ENCODE data around the gene ZNF853. TPM values are rescaled to one million over a fixed set of nuclear protein-coding genes. Genes with fewer than 3 reads are reported as not detected.
"Not testable (repeated sequence)": the region's sequence is repeated elsewhere in the genome, so short reads cannot be mapped to it uniquely, and the experiment has no call there.

The ZNF853 gene
- total RNA-seq, 1 experiment from 2014 or later, result 1.0 TPM

DNA sequence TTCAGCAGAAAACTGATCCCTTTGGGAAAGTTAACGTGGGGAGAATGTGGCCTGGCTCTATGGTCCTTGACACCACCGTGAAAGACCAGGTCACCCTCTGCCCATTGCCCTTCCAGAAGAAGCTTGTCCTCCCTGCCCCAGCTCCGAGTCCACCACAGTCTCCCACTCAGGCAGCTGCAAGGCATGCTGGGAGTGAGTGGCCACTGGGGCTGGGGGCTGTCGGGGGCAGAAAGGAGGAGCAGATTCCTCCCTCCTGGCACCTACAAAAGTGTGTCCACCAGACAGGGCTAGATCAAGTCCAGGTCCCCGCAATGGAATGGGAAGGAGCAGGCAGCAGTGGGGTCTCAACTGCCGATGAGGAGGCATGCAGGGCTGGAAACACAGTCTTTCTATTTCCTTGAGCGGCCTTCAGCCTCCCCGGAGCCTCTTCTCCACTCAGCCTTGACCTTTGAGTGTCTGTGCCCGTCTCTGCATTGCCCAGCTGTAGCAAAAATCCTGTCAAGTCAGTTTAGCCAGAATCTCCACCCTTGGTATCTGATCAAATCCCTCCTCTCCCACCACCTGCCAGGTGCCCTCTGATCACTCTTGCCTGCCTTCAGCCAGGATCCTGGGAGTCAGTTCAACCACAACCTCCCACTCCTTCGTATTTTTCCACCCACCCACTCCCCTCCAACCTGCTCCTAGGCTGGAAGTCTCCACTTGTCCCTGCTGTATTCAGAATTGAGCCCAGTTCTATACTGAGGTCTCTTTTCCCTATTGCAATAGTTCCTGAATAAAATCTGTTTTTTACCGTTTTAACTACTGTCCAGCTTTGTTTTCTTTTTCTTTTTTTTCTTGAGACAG, 14.8 kb downstream of the ZNF853 start:
- Histone ChIP-seq H3K9me2 (replicated peaks; ENCODE audit: low read length) (no peaks in the 10 kb centered on the region), H3K9me3 (ENCODE audit: low read length) (no peaks in the 10 kb centered on the region), H4K20me1 (ENCODE audit: low read length) (no peaks in the 10 kb centered on the region), H3K36me3 (ENCODE audit: low read depth, low read length) (no peaks in the 10 kb centered on the region), H3K27me3 (ENCODE audit: low read length) (no peaks in the 10 kb centered on the region), H3K9ac (ENCODE audit: low read length) (no peak overlapping the region), H3K4me1 (ENCODE audit: insufficient read depth, low read length) (0 out of 2 replicates have a peak, but pooled peaks cover 2% of the 10 kb centered on the region), H3F3A (ENCODE audit: low read length, unreplicated experiment) (no peaks in the 10 kb centered on the region), H3K79me2 (ENCODE audit: low read length) (no peaks in the 10 kb centered on the region), H3K4me2 (ENCODE audit: low read length) (no peak overlapping the region), H3K4me3 (ENCODE audit: low read length) (no peak overlapping the region), H3K27ac (ENCODE audit: low read length) (no peak overlapping the region), H2AFZ (ENCODE audit: low read length) (no peak overlapping the region)
- ATAC-seq, result no peak; the same call in 1 of the 2 replicates
- DNase-seq, result peak; percentile 4
- intact Hi-C loops (cut with micrococcal nuclease), result no loop called here
- CTCF ChIA-PET, result no interaction called here
- no TSS peak for BruUV-seq (replicated peaks)
- POLR2A ChIA-PET (ENCODE audit: unreplicated experiment), result no interaction called here
- TF ChIP-seq, protein P1, sequence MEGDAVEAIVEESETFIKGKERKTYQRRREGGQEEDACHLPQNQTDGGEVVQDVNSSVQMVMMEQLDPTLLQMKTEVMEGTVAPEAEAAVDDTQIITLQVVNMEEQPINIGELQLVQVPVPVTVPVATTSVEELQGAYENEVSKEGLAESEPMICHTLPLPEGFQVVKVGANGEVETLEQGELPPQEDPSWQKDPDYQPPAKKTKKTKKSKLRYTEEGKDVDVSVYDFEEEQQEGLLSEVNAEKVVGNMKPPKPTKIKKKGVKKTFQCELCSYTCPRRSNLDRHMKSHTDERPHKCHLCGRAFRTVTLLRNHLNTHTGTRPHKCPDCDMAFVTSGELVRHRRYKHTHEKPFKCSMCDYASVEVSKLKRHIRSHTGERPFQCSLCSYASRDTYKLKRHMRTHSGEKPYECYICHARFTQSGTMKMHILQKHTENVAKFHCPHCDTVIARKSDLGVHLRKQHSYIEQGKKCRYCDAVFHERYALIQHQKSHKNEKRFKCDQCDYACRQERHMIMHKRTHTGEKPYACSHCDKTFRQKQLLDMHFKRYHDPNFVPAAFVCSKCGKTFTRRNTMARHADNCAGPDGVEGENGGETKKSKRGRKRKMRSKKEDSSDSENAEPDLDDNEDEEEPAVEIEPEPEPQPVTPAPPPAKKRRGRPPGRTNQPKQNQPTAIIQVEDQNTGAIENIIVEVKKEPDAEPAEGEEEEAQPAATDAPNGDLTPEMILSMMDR (conservative IDR thresholded peaks at IDR 0.05; ENCODE audit: low read depth, low read length), result no peak
- TF ChIP-seq EZH2phosphoT487 (IDR thresholded peaks at IDR 0.05; ENCODE audit: borderline replicate concordance, low read length) (no peak), EZH2 (IDR thresholded peaks at IDR 0.05; ENCODE audit: low read length, unreplicated experiment) (no peak)

DNA sequence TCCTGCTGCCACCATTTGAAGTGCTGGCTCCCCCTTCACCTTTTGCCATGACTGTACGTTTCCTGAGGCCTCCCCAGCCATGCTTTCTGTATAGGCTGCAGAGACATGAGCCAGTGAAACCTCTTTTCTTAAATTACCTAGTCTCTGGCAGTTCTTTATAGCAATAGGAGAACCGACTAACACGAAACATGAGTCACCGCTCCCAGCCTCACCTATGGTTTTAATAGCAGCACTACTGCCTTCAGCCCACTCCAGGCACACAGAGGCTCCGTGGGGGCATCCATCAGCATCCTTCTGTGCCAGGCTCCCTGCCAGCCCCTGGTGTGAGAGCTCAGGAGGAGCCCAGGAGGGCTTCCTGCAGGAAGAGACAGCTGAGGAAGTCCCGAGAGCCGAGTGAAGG, 16.2 kb downstream of the ZNF853 start:
- Histone ChIP-seq H3K36me3 (ENCODE audit: low read depth, low read length) (no peaks in the 10 kb centered on the region), H3K4me2 (ENCODE audit: low read length) (no peak overlapping the region), H4K20me1 (ENCODE audit: low read length) (no peaks in the 10 kb centered on the region), H2AFZ (ENCODE audit: low read length) (no peak overlapping the region), H3K9me2 (replicated peaks; ENCODE audit: low read length) (no peaks in the 10 kb centered on the region), H3F3A (ENCODE audit: low read length, unreplicated experiment) (no peaks in the 10 kb centered on the region), H3K4me3 (ENCODE audit: low read length) (no peak overlapping the region), H3K9me3 (ENCODE audit: low read length) (no peaks in the 10 kb centered on the region), H3K27ac (ENCODE audit: low read length) (no peak overlapping the region), H3K79me2 (ENCODE audit: low read length) (no peaks in the 10 kb centered on the region), H3K4me1 (ENCODE audit: insufficient read depth, low read length) (0 out of 2 replicates have a peak, but pooled peaks cover 6% of the 10 kb centered on the region), H3K9ac (ENCODE audit: low read length) (no peak overlapping the region), H3K27me3 (ENCODE audit: low read length) (no peaks in the 10 kb centered on the region)
- ChIA-PET CTCF (no interaction called here), POLR2A (ENCODE audit: unreplicated experiment) (no interaction called here)
- TF ChIP-seq, protein P1 (conservative IDR thresholded peaks at IDR 0.05; ENCODE audit: low read depth, low read length), result no peak
- TF ChIP-seq EZH2 (IDR thresholded peaks at IDR 0.05; ENCODE audit: low read length, unreplicated experiment) (no peak), EZH2phosphoT487 (IDR thresholded peaks at IDR 0.05; ENCODE audit: borderline replicate concordance, low read length) (no peak)
- DNase-seq (peak; percentile 37), ATAC-seq (peak; percentile 77)
- intact Hi-C loops (cut with micrococcal nuclease), result no loop called here
- BruUV-seq (replicated peaks), result no TSS peak

DNA sequence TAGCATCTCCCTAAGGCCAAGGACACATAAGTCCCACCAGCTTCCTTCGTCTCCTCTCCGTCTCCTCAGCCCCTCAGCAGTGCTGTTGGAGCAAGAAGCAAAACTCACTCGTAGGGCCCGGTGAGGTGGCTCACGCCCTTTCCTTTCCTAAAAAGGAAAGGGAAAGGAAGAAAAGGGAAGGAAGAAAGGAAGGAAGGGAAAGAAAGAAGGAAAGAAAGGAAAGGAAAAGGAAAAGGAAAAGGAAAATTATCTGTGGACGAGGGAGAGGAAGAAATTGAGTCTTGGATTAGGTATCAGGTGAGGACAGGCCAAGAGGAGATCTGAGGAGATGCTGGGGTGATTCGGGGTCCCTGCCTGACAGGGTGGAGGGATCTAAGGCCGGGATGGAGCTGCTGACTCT, 18.6 kb downstream of the ZNF853 start:
- H3K4me1 ChIP-seq (ENCODE audit: insufficient read depth, low read length), result peaks cover 15% of the 10 kb centered on the region; the same call in 1 of the 2 replicates
- ChIA-PET CTCF (no interaction called here), POLR2A (ENCODE audit: unreplicated experiment) (no interaction called here)
- H2AFZ ChIP-seq (ENCODE audit: low read length), result no peak overlapping the region
- H3K4me3 ChIP-seq (ENCODE audit: low read length), result no peak overlapping the region
- no peak for ATAC-seq
- no peak overlapping the region for H3K27ac ChIP-seq (ENCODE audit: low read length)
- no peaks in the 10 kb centered on the region for H3F3A ChIP-seq (ENCODE audit: low read length, unreplicated experiment)
- no peaks in the 10 kb centered on the region for H3K27me3 ChIP-seq (ENCODE audit: low read length)
- H3K9me2 ChIP-seq (replicated peaks; ENCODE audit: low read length), result no peaks in the 10 kb centered on the region
- no peak overlapping the region for H3K9ac ChIP-seq (ENCODE audit: low read length)
- H3K36me3 ChIP-seq (ENCODE audit: low read depth, low read length), result peaks cover under 1% of the 10 kb centered on the region; the same call in 1 of the 2 replicates
- intact Hi-C loops (cut with micrococcal nuclease), result no loop called here
- peaks cover 19% of the 10 kb centered on the region for H3K79me2 ChIP-seq (ENCODE audit: low read length)
- no peak overlapping the region for H3K4me2 ChIP-seq (ENCODE audit: low read length)
- no peak for TF ChIP-seq EZH2 (IDR thresholded peaks at IDR 0.05; ENCODE audit: low read length, unreplicated experiment)
- TF ChIP-seq, protein P1 (conservative IDR thresholded peaks at IDR 0.05; ENCODE audit: low read depth, low read length), result no peak
- no peak for TF ChIP-seq EZH2phosphoT487 (IDR thresholded peaks at IDR 0.05; ENCODE audit: borderline replicate concordance, low read length)
- no peak for DNase-seq
- no peaks in the 10 kb centered on the region for H3K9me3 ChIP-seq (ENCODE audit: low read length)
- no TSS peak for BruUV-seq (replicated peaks)
- no peaks in the 10 kb centered on the region for H4K20me1 ChIP-seq (ENCODE audit: low read length)

DNA sequence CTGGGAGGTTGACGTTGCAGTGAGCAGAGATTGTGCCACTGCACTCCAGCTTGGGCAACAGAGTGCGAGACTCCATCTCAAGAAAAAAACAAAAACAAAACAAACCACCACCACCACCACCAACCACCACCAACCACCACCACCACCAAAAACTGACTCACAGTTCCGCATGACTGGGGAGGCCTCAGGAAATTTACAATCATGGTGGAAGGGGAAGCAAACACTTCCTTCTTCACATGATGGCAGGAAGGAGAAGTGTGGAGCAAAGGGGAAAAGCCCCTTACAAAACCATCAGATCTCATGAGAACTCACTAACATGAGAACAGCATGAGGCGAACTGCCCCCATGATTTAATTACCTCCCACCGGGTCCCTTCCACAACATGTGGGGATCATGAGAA, 19.6 kb downstream of the ZNF853 start:
- POLR2A ChIA-PET (ENCODE audit: unreplicated experiment); H3K4me2 ChIP-seq (ENCODE audit: low read length); BruUV-seq (replicated peaks); H3K36me3 ChIP-seq (ENCODE audit: low read depth, low read length); ATAC-seq; H3K9me3 ChIP-seq (ENCODE audit: low read length); intact Hi-C loops (cut with micrococcal nuclease); H3K9ac ChIP-seq (ENCODE audit: low read length); H3K9me2 ChIP-seq (replicated peaks; ENCODE audit: low read length); H2AFZ ChIP-seq (ENCODE audit: low read length); H3K27ac ChIP-seq (ENCODE audit: low read length); H4K20me1 ChIP-seq (ENCODE audit: low read length); CTCF ChIA-PET; H3K27me3 ChIP-seq (ENCODE audit: low read length); H3K4me3 ChIP-seq (ENCODE audit: low read length); H3F3A ChIP-seq (ENCODE audit: low read length, unreplicated experiment); DNase-seq: not testable (repeated sequence)
- Histone ChIP-seq H3K79me2 (ENCODE audit: low read length) (peaks cover 28% of the 10 kb centered on the region), H3K4me1 (ENCODE audit: insufficient read depth, low read length) (peaks cover 15% of the 10 kb centered on the region; the same call in 1 of the 2 replicates)
